GM19328 (cell line): ENCODE measurements around the gene CHST13.

Source experiments
- ATAC-seq: cut with Tn5 transposase; IDR thresholded peaks from one replicate; pipeline ENCODE4 v1.9.1; 2021; ENCODE audit warnings: mild to moderate bottlenecking, moderate library complexity; ENCODE audit not compliant: unreplicated experiment

CHST13 gene

DNA sequence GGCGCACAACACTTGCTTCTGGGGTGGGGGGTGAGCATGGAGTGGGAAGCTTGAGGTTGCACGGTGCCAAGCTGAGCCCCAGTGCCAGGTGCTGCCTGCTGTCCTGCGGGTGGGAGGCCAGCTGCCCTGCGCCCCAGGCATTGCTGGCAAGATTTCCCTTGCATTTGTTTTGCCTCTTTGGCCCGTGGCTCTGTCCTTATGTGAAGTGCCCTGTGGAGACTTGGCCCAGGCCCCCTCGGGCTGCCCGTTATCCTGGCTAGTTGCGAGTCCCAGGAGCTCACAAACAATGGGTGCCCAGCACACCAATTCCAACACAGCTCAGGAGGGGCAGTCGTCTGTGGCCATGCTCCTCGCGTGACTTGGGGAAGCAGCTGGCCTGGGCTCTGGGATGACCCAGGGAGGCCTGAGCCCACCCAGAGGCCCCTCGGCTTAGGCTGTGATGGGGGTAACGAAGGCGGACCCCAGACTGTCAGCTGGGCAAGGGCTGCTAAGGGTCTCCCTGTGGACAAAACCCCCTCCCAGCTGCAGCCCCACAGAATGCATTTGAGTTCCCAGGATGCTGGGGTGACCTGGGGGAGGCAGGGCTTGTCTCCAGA is 28.8 kb downstream of the CHST13 start:
- no peak for ATAC-seq

DNA sequence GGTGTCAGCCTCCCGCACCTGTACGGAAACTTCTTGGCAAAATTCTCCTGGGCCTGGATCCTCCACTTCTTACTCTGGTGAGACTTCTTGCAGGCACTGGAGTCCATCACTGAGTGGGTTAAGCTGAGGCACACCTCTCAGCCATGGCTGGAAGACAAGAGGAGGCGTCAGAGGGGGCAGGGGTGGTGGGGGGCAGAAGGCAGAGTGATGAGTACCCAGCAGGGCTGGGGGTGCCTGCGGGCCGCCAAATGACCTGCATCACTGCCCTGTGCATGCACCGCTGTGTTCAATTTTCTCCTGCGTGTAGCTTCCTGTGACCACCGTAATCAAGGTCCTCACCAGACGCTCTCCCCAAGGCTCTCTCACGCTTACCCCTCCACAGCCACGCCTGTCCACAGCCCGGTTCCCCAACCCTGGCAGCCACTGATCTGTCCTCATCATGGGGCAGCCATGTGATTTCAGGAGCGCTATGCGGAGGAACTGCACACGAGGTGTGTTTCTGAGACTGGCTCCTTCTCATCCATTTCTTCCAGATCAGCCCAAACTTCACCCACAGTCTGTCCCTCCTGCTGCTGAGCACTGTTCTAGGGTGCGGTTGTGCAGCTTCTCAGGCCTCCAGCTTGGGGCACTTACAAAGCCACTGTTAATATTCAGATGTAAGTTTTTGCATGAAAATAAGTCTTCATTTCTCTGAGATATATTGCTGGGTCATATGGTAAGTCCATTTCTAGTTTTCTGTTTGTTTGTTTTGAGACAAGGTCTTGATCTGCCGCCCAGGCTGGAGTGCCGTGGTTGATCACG is 29.5 kb downstream of the CHST13 start:
- no peak for ATAC-seq

- no peak for ATAC-seq
These were observed 30.9 kb downstream of the CHST13 start for GRCh38 chr3:126554560-126555525.

DNA sequence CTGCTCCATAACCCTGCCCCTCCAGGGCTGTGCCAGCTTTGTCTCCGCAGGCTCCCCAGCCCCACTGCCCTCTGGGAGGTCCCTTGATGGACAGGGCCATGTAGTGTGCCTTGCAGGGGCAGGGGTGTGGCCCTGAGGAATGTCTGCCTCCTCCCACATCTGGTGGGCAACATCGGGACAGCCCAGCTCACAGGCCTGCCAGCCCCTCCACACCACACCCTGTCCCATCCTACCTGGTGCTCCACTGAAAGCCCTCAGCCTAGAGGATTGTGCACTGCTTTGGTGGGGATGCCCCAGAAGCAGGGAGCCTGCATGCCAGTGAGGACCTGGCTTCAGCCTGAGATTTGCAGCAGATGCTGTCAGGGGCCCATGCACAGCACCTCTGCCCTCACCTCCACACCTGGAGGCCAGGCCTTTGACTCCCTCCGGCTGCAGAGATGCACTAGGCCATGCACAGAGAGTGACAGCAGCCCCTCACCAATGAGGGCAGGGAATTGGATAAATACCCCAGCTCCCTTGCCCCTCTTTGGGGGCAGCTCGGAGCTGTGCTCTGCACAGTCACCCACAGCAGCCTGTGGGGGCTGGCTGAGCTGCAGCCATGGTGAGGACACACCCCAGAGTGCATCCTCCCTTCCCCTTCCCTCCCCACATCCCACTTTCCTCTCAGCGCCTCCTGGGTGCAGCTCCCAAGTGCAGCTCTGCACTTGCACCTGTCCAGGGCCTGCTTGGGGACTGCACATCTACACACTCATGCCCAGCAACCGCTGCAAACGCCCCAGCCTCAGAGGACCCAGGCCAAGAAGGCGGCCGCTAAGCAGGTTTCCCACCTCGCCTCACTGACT is 32.1 kb downstream of the CHST13 start:
- no peak for ATAC-seq

DNA sequence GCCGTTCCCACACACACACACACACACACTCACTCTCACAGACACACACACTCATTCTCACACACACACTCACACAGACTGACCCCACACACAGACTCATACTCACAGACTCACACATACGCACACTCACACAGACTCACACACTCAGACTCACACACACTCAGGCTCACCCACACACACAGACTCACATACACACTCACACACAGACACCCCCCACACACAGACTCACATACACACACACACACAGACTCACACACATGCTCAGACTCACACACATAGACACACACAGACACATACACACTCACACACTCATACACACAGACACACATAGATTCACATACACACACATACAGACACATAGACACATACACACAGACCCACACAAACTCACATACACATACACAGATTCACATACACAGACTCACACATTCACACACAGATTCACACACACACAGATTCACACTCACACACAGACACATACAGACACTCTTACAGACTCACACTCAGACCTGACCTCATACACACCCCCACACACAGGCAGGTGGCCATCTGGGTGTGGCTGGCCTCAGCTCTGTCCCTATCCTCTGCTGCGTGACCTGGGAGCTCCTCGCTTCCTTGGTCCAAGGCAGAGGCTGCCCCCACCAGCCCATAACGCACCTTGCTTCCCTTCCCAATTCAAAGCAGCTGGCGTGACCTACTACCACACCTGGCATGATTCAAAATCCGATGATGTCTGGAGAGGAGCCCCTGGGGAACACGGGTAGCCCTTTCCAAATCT is 32.9 kb downstream of the CHST13 start:
- ATAC-seq, result no peak

DNA sequence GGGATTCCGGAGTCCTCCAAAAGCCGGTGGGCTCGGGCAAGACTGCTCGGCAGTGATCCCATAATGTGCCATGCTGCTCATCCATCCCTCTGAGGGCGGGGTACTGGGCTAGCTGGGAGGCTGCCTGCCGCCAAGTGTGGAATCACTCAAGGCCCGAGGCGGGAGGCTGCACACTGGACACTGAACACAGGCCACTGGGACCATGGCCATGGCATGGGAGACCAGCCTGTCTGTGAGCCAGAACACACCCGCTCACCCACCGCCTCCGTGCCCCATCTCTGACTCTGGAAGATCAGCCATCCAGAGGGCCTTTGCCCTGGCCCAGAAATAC is 33.4 kb downstream of the CHST13 start:
- ATAC-seq, result no peak

- ATAC-seq, result no peak
These were observed 33.8 kb downstream of the CHST13 start for GRCh38 chr3:126557761-126558160.

DNA sequence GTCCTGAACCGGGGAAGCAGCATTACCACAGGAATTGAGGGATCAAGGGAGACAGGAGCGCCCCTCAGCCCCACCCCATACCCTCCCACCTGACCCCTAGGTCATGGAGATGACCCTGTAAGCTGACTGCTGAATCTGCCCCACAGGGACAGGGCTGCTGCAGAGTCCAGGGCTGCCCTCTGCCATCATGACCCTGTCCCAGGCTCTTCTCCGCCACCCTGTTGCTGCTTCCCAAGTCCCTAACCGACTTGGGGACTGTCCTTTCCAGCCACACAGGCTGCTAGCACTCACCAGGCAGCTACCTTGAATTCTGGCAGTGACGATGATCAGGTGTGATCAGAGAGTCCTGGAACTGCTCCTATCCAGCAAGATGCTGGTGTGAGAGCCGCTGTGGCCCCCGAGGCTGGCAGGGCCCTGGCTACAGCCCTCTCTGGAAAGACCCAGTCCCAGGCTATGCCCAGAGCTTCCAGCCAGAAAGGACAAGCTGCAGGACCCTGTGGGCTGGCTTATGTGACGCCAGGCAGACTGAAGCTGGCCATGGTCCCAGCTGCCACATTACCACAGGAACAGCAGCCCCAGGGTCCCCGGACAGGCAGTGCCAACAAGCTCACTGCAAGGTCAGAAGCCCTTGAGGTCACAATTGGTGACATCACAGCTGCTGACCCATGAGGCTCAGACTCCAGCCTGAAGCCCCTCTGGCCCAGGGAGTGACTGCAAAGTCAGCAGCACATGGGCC is 34.5 kb downstream of the CHST13 start, which contains the start of gene C3orf22:
TSS of gene C3orf22 (minus strand) at position 597 of the 736 bp plus-strand sequence. CDS start 5,542 bp downstream, outside the sequence.
- no peak for ATAC-seq

- no peak for ATAC-seq
These were observed 38.9 kb downstream of the CHST13 start for GRCh38 chr3:126562737-126563276.

GRCh38 chr3:126567696-126568438 is 43.9 kb downstream of the CHST13 start:
- no peak for ATAC-seq

DNA sequence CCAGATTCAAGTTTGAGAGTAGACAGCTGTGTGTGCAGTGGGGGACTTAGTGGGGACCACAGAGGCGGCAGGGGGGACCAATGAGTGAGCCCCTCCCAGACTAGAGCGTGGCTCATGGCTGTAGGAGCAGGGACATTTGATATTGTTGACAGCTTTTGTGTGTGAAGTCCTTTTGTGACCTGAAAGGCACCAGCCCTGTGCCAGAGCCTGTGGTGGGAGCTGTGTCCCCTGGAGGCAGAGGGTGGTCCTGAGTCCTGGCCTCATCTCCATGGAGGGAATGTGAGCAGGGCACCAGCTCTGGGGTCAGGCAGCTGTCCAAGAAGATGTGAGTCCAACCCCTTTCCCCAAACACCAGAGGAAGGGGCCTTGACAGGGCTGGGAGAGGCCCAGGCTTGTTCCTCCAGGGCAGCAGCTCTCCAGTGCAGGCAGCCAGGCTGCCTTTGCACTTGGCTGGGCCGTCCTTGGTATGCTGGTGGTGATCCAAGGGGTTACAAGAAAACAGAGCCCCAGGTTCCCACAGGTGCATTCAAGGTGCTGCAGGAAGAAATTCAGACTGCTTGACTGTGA is 44.9 kb downstream of the CHST13 start:
- no peak for ATAC-seq

DNA sequence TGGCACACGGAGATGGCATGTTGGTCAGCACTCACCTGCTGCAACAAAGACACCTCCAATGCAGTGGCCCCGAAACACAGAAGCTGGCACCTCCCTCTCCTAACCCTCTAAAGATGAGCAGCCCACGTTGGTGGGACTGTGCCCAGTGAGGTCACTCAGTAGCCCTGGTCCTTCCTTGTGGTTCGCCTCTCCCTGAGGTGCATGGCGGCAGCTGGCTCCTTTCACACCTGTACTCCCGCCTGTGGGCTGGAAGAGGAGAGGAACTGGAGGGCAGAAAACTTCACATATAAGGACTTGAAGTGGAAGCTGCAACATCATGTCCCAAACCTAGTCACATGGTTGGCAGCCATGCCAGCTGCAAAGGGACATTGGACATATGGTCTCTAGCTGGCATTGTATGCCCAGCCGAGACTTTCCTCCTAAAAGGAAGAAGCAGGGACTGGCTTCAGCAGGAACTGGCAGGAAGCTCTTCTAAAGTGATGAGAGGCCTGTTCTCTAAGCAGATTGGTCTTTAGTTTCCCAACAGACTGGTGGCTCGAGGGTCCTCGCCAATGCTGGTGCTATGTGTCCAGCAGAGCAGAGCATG is 45.5 kb downstream of the CHST13 start:
- no peak for ATAC-seq

GRCh38 chr3:126570103-126570541 is 46.2 kb downstream of the CHST13 start:
- ATAC-seq, result no peak

GRCh38 chr3:126571078-126571477 is 47.1 kb downstream of the CHST13 start:
- ATAC-seq, result no peak

GRCh38 chr3:126573492-126574117 is 49.6 kb downstream of the CHST13 start:
- no peak for ATAC-seq

DNA sequence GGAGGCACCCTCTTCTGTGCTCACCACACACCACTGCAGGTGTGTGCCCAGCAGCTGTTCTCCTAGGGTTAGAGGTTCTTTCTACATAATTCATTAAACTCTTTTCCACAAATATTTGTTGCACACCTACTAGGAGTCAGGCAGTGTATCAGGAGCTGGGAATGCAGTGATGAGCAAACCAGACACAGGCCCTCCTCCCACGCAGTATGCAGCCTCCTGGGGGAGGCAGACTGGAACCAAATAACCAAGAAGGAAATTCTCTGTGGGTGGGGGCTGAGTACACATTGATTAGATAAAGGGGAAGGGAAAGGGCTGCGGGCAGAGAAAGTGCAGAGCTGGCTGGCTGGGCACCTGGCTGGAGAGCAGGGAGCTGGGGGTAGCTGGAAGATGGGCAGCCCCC is 53.3 kb downstream of the CHST13 start:
- ATAC-seq, result no peak

DNA sequence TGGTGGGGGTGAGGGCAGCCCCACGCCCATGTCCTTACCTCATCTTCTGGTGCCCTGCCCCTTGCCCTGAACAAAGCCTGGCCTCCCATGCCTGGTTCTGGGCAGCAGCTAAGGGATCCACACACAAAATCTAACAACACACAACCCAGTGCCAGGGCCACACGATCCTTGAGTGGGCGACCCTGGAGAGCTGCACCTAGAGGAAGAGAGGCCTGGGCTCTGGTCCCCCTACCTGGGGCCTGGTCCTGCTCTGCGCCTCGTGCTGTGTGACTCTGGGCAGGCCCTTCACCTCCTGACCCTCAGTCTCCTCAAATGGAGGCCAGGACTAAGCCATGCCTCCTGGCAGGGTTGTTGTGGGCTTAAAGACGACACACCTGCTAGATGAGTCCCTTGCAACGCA is 54.7 kb downstream of the CHST13 start:
- no peak for ATAC-seq
